Right atrium auricular region (tissue), 2 donors: ENCODE data around the gene KCNIP1. TPM values are rescaled to one million over a fixed set of nuclear protein-coding genes. Genes with fewer than 3 reads are reported as not detected.

ENCODE experiments used
- DNase-seq: peaks from one replicate; pipeline ENCODE4 v3.0.0-alpha.2; 2019; ENCODE audit warnings: low spot score
- H3K27ac ChIP-seq, 2 donors: fragments of 200-600 bp; sonication (generic); 1 replicate in 1 of 2; 2 replicates in 1 of 2; pipeline ENCODE4 v1.5.1; 2016 to 2019
- H3K27me3 ChIP-seq, 2 donors: fragments of 200-600 bp; sonication (generic); one replicate each; pipeline versions ENCODE4 v1.5.1 to v1.6.0; 2017 to 2019
- H3K36me3 ChIP-seq: fragments of 200-600 bp; sonication (generic); one replicate; pipeline ENCODE4 v1.5.1; 2016
- H3K4me1 ChIP-seq, 2 donors: fragments of 200-600 bp; sonication (generic); one replicate each; pipeline versions ENCODE4 v1.5.1 to v1.6.0; 2017 to 2019
- H3K4me3 ChIP-seq, 2 donors: fragments of 200-600 bp; sonication (generic); 1 replicate in 1 of 2; 2 replicates in 1 of 2; pipeline ENCODE4 v1.5.1; 2017 to 2019; ENCODE audit warnings: mild to moderate bottlenecking in 1 of 2, moderate library complexity in 1 of 2
- H3K9me3 ChIP-seq, 2 donors: fragments of 200-600 bp; sonication (generic); one replicate each; pipeline ENCODE4 v1.5.1; 2019
- CTCF ChIP-seq, 2 donors: fragments of 200-600 bp; sonication (generic); IDR thresholded peaks; one replicate each; pipeline ENCODE4 v1.5.1; 2019; ENCODE audit warnings: antibody characterized with exemption in 2 of 2
- total RNA-seq, 2 donors: library from RNA; depleted of rRNA; stranded (reverse); fragments of >200 nt; gene quantifications; one replicate each; pipeline ENCODE4 v1.1.0, GENCODE V29; 2016

KCNIP1 gene
- total RNA-seq, 2 donors from 2014 or later = not detected

DNA sequence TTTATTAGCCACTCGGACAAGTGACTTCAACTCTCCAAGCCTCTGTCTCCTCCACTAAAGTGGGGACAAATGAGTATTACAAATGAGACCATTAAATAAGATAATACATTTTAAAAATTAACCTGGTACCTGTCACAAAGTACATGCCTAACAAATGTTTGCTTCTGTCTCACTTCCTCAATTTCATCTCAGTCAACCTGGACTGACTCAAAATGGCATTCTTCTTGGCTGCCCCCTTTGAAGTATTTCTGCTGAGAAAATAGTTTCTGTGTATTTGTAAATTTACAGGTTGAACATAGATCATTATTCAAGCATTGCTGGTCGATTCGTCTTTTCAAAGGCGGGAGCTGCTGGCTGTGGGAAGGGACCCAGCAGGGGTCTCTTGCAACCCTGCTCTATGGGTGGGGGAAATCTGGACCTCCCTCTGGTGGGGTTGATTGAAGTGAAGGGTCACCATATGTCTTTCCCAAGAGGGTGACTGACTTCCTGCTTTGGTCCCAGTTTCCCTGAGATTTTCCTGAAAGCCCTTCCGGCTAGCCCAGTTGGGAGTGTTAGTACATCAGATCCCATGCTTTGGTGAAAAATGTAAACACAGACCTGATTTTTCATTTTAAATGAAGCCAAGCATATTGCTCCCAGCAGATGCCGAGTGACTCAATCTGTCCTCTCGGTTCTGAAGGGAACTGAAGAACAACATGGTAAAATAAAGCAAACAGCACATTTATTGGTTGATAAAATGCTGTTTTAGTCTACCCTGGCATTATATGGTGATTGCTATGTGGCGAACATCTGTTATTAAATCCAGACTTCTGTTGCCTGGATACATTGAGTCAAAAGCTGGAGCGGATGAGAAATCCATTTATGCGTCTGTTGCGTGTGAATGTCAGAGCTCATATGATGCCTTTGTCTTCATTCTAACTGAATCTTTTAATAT, 73.0 kb downstream of the KCNIP1 start:
- Histone ChIP-seq H3K4me1 (no peaks in the 10 kb centered on the region), H3K4me3 (no peak overlapping the region), H3K27me3 (no peaks in the 10 kb centered on the region), H3K9me3 (peaks cover 0 to 11% of the 10 kb centered on the region in 2 donors), H3K36me3 (no peaks in the 10 kb centered on the region), H3K27ac (no peak overlapping the region)
- no peak for TF ChIP-seq CTCF (IDR thresholded peaks at IDR 0.05)
- no peak for DNase-seq

DNA sequence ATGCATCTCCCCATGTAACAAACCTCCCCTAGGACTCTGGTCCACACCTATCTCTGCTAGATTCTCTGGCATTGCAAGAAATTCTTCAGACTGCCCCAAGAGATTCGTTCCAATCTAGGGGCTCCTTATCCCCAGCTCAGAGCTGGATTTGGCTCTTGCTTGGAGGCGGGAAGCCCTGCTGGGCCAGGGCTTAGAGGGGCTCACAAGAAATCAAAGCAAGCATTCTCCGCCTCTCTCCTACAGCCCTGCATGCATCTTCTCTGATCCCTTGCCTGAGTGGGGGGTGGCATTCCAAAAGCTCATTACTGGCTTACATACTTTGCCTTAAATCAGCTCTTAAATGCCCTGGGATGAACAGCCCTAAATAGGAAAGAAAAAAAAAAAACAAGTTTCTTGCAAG, 75.8 kb downstream of the KCNIP1 start:
- Histone ChIP-seq H3K27me3 (no peaks in the 10 kb centered on the region), H3K4me3 (no peak overlapping the region), H3K36me3 (no peaks in the 10 kb centered on the region), H3K4me1 (no peaks in the 10 kb centered on the region), H3K9me3 (peaks cover 0 to 11% of the 10 kb centered on the region in 2 donors), H3K27ac (no peak overlapping the region)
- no peak for TF ChIP-seq CTCF (IDR thresholded peaks at IDR 0.05)
- no peak for DNase-seq

DNA sequence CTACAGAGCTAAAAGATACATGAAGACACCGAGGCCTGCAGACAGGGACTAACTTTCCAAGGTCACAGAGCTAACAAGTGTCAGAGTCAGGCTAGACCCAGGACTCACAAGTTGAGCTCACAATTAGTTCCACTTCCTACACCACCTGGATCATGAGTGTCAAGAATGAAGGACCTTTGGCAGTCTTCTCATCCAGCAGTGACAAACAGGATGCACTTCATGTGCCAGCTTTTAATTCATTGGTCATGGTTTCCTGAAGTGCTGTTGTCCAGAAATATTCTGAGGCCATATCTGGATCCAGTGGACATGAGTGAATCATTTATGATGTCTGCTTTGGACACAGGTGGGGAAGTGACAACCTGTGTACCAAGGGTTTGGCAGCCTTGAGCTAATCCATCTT, 77.4 kb downstream of the KCNIP1 start:
- Histone ChIP-seq H3K4me1 (no peaks in the 10 kb centered on the region), H3K9me3 (peaks cover 0 to 2% of the 10 kb centered on the region in 2 donors), H3K27ac (no peak overlapping the region), H3K36me3 (no peaks in the 10 kb centered on the region), H3K4me3 (no peak overlapping the region), H3K27me3 (no peaks in the 10 kb centered on the region)
- TF ChIP-seq CTCF (IDR thresholded peaks at IDR 0.05) = no peak
- DNase-seq = no peak

DNA sequence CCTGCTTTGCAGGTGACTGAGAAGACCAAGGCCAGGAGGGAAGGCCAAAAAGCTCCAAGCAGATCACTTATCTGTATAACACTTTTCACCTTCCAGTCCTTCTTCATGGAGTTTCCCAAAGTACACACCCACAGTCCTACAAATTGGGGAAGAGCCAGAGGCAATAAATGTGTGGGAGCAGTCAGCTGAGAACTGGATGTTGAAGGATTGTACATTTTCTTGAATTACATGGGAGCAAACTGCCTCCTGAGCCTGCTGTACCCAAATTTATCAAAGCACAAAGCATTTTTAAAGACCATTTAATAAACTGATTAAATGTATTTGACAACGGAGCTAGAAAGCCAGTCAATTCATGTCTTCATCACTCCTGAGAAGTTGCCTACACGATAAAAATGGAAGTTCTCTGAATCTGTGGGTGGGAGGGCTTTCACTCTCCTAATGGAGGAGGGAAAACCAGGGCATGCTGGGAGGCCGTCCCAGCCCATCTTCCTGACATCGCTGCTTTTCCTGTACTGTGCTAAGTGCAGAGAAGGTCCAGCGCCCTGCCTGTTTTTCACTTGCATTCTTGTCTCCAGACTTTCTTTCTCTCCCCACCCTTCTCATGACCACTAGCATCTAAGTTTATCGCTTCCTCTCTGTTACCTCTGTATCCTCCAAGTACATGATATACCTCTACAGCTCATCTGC, 79.0 kb downstream of the KCNIP1 start:
- no peak for TF ChIP-seq CTCF (IDR thresholded peaks at IDR 0.05)
- H3K4me1 ChIP-seq = no peaks in the 10 kb centered on the region
- no peaks in the 10 kb centered on the region for H3K27me3 ChIP-seq
- no peak overlapping the region for H3K27ac ChIP-seq
- no peak for DNase-seq
- no peaks in the 10 kb centered on the region for H3K36me3 ChIP-seq
- H3K9me3 ChIP-seq = no peaks in the 10 kb centered on the region
- H3K4me3 ChIP-seq = no peak overlapping the region

GRCh38 chr5:170584003-170584402, 80.2 kb downstream of the KCNIP1 start:
- no peak overlapping the region for H3K27ac ChIP-seq
- no peaks in the 10 kb centered on the region for H3K4me1 ChIP-seq
- no peak overlapping the region for H3K4me3 ChIP-seq
- no peaks in the 10 kb centered on the region for H3K27me3 ChIP-seq
- no peaks in the 10 kb centered on the region for H3K36me3 ChIP-seq
- no peak for DNase-seq
- TF ChIP-seq CTCF (IDR thresholded peaks at IDR 0.05) = no peak
- no peaks in the 10 kb centered on the region for H3K9me3 ChIP-seq
